HG03025 (cell line): ENCODE results near the gene PLEKHG7.
A peak's percentile ranks its signal among the peaks of the same experiment; 100 is the strongest.
"Not testable (repeated sequence)": the region's sequence is repeated elsewhere in the genome, so short reads cannot be mapped to it uniquely, and the experiment has no call there.

Source experiments
- ATAC-seq: cut with Tn5 transposase; IDR thresholded peaks from one replicate; pipeline ENCODE4 v1.9.1; 2021; ENCODE audit warnings: mild to moderate bottlenecking, moderate library complexity; ENCODE audit not compliant: unreplicated experiment, low FRiP score

Gene PLEKHG7

GRCh38 chr12:92794356-92794755 lies 91.6 kb downstream of the PLEKHG7 start:
- ATAC-seq: not testable (repeated sequence)

- ATAC-seq: no peak
Observed at GRCh38 chr12:92794814-92795213, 92.0 kb downstream of the PLEKHG7 start.

DNA sequence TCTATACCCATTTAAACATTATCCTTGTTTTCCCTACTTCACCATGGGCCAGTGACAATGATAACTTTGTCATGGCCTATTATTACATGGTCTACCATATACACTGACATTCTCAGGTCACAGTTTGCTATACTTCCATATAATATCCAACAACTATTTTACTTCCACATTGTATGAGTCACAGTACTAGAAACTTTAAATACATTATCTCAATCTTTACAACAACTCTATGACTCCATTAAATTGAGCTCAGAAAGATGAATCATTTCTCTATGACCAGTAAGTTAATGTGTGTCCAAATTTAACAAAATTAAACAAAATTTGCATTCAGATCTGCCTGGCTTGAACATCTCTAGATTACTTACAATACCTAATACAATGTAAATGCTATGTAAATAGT lies 93.9 kb downstream of the PLEKHG7 start:
- ATAC-seq: no peak

- ATAC-seq: no peak
Observed at GRCh38 chr12:92802906-92803305, 100.1 kb downstream of the PLEKHG7 start.

DNA sequence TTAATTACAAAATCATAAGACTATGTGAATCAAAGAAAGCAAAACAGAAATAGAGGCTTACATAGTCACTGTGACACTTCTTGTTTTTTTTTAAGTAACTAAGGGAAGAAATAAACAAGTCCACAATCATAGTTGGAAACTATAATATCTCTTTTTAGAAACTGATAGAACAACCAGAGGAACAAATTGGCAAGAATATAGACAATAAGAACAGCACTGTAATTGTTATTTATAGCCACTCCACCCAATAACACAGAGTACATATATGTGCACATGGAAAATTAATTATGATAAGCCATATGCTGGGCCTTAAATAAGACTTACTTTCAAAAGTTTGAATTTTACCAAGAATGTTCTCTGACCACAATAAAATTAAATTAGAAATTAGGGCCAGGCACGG lies 101.1 kb downstream of the PLEKHG7 start:
- ATAC-seq: no peak

DNA sequence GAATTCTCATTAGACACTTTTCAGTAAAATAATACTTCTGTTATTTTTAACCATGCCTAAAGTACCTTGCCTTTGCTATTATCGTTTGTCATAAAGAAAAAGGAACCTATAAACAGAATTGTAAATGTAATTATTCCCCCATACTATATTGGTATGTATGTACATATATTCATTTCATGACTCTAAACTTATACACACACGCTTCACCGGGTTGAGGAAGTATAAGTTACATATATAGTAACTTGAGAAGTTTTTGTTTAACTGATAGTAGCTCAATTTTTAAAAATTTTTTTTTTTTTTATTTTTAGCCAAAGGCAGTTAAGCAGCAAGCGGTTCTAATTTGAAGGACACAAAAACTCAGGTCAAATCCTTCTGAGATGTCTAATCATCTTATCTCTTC lies 107.6 kb downstream of the PLEKHG7 start:
- ATAC-seq: peak; percentile 53

DNA sequence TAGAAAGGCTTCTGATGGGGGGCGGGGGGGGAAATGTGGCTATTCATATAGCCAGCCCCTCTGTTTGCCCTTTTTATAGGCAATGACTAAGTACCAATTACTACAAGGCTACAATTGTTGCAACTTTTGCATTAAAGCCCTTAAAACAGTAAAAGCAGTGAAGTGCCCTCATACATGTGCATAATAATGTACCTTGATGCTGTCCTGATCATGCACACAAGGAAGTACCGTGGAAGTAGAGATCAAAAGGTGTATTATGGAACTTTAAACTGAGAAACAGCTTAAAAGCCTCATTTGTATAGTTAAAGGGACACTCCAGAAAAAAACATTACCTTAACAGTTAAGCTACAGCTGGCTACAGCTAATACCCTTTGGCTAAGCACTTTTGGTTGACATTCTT lies 111.8 kb downstream of the PLEKHG7 start:
- no peak for ATAC-seq

GRCh38 chr12:92821142-92821541 lies 118.4 kb downstream of the PLEKHG7 start:
- no peak for ATAC-seq
